ENCODE data around the gene UBE3D.

DNA sequence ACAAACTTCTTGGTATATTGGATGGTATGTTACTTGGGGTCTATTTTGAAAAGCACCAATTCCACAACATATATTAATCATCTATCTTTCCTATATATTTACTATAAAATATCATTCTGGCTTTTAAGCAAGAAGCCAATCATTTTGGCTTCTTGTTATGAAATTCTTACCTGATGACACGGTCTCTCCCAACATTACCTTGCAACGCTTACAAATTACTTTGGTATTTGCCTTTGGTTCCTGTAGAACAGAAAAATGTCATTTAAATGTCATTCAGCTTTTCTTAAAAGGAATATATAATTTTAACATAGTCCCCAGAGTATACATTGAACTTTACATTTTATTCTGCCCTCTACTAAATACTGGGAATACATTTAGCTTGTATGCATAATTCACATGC is 27.4 kb downstream of the UBE3D start:
- TF ChIP-seq, protein P1, sequence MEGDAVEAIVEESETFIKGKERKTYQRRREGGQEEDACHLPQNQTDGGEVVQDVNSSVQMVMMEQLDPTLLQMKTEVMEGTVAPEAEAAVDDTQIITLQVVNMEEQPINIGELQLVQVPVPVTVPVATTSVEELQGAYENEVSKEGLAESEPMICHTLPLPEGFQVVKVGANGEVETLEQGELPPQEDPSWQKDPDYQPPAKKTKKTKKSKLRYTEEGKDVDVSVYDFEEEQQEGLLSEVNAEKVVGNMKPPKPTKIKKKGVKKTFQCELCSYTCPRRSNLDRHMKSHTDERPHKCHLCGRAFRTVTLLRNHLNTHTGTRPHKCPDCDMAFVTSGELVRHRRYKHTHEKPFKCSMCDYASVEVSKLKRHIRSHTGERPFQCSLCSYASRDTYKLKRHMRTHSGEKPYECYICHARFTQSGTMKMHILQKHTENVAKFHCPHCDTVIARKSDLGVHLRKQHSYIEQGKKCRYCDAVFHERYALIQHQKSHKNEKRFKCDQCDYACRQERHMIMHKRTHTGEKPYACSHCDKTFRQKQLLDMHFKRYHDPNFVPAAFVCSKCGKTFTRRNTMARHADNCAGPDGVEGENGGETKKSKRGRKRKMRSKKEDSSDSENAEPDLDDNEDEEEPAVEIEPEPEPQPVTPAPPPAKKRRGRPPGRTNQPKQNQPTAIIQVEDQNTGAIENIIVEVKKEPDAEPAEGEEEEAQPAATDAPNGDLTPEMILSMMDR (IDR thresholded peaks at IDR 0.05), result no peak
- TF ChIP-seq POLR2A (IDR thresholded peaks at IDR 0.05), result no peak
